PFSK-1 (cell line): ENCODE data around the gene LCA5L.

Experiments
- FOXP2 ChIP-seq: optimal IDR thresholded peaks from 2 replicates; pipeline ENCODE3; 2011; ENCODE audit warnings: borderline replicate concordance, control low read depth, inconsistent platforms; ENCODE audit not compliant: insufficient read depth; ENCODE audit errors: extremely low read length, extremely low read depth
- POLR2AphosphoS5 ChIP-seq: IDR thresholded peaks from 2 replicates; pipeline ENCODE4 v1.6.1; 2012; ENCODE audit warnings: low read depth, mild to moderate bottlenecking, control low read depth, low read length, moderate library complexity
- REST ChIP-seq, 2 experiments: IDR thresholded peaks; 2 replicates each; pipeline versions ENCODE4 v1.6.1 to v1.8.0; 2011 to 2012; ENCODE audit warnings: low read depth in 2 of 2, low read length in 2 of 2, control low read depth in 1 of 2, inconsistent platforms in 1 of 2, mild to moderate bottlenecking in 1 of 2, moderate library complexity in 1 of 2; ENCODE audit not compliant: insufficient read depth in 1 of 2
- SIN3A ChIP-seq: IDR thresholded peaks from 2 replicates; pipeline ENCODE4 v1.6.1; 2012; ENCODE audit warnings: mild to moderate bottlenecking, low read length, moderate library complexity, borderline replicate concordance; ENCODE audit not compliant: insufficient read depth
- TAF1 ChIP-seq: IDR thresholded peaks from 2 replicates; pipeline ENCODE4 v1.6.1; 2012; ENCODE audit warnings: low read length, control low read depth, borderline replicate concordance; ENCODE audit not compliant: insufficient read depth

The LCA5L gene

GRCh38 chr21:39400173-39400572 is 45.4 kb downstream of the LCA5L start:
- TF ChIP-seq SIN3A (no peak), TAF1 (no peak)

GRCh38 chr21:39397646-39398385 is 47.8 kb downstream of the LCA5L start:
- TF ChIP-seq FOXP2 (no peak), TAF1 (no peak), REST (IDR thresholded peaks at IDR 0.05; ENCODE audit: insufficient read depth in 1 of 2, low read depth in 2 of 2, low read length in 2 of 2) (no peak), POLR2AphosphoS5 (no peak), SIN3A (no peak)

GRCh38 chr21:39392981-39393380 is 52.6 kb downstream of the LCA5L start:
- TF ChIP-seq FOXP2 = no peak
- no peak for TF ChIP-seq TAF1
- TF ChIP-seq SIN3A = no peak
- TF ChIP-seq POLR2AphosphoS5 = no peak
- no peak for TF ChIP-seq REST (IDR thresholded peaks at IDR 0.05; ENCODE audit: insufficient read depth in 1 of 2, low read depth in 2 of 2, low read length in 2 of 2)

- no peak for TF ChIP-seq TAF1
- TF ChIP-seq FOXP2 = no peak
- TF ChIP-seq POLR2AphosphoS5 = no peak
- TF ChIP-seq REST (IDR thresholded peaks at IDR 0.05; ENCODE audit: insufficient read depth in 1 of 2, low read depth in 2 of 2, low read length in 2 of 2) = no peak
- TF ChIP-seq SIN3A = no peak
Observed at GRCh38 chr21:39390212-39390765, 55.3 kb downstream of the LCA5L start.

GRCh38 chr21:39388811-39389155 is 56.8 kb downstream of the LCA5L start:
- no peak for TF ChIP-seq REST (IDR thresholded peaks at IDR 0.05; ENCODE audit: insufficient read depth in 1 of 2, low read depth in 2 of 2, low read length in 2 of 2)
- TF ChIP-seq FOXP2 = no peak
- no peak for TF ChIP-seq POLR2AphosphoS5
- no peak for TF ChIP-seq TAF1
- TF ChIP-seq SIN3A = no peak
